Tibial nerve (tissue), 4 donors: Measurements from ENCODE around the gene ZSWIM7. TPM values are rescaled to one million over a fixed set of nuclear protein-coding genes. Genes with fewer than 3 reads are reported as not detected.

Experiments
- DNase-seq, 2 donors: peaks; one replicate each; pipeline ENCODE4 v3.0.0-alpha.2; 2019; ENCODE audit warnings: low spot score in 2 of 2
- H3K27ac ChIP-seq, 4 donors: fragments of 200-600 bp; sonication (generic) in 3 of 4; one replicate each; pipeline ENCODE4 v1.5.1; 2017 to 2019; ENCODE audit warnings: mild to moderate bottlenecking in 1 of 4
- H3K27me3 ChIP-seq, 2 donors: fragments of 200-600 bp; sonication (generic) in 1 of 2; one replicate each; pipeline versions ENCODE4 v1.5.1 to v1.6.0; 2017 to 2019
- H3K36me3 ChIP-seq, 3 donors: fragments of 200-600 bp; sonication (generic); one replicate each; pipeline ENCODE4 v1.5.1; 2018 to 2019
- H3K4me1 ChIP-seq, 4 donors: fragments of 200-600 bp; sonication (generic) in 3 of 4; one replicate each; pipeline ENCODE4 v1.5.1; 2017 to 2019
- H3K4me3 ChIP-seq, 4 donors: fragments of 200-600 bp; sonication (generic) in 3 of 4; one replicate each; pipeline ENCODE4 v1.5.1; 2017 to 2019; ENCODE audit warnings: mild to moderate bottlenecking in 1 of 4, moderate library complexity in 1 of 4
- H3K9me3 ChIP-seq, 4 donors: fragments of 200-600 bp; sonication (generic) in 3 of 4; one replicate each; pipeline ENCODE4 v1.5.1; 2017 to 2019
- EP300 ChIP-seq, 2 donors: sonication (generic); formaldehyde crosslinking; IDR thresholded peaks; one replicate each; pipeline ENCODE4 v1.6.1; 2017; ENCODE audit warnings: antibody characterized with exemption in 2 of 2, mild to moderate bottlenecking in 1 of 2
- POLR2A ChIP-seq, 2 donors: fragments of 450-650 bp; IDR thresholded peaks; one replicate each; pipeline ENCODE4 v1.6.1; 2017; ENCODE audit warnings: antibody characterized with exemption in 2 of 2, mild to moderate bottlenecking in 2 of 2, moderate library complexity in 2 of 2
- WGBS, 2 donors: methylation state at CpG; one replicate each; pipeline ENCODE4 v1.1.5; 2018; 5-methylcytosine and 5-hydroxymethylcytosine counted together
- total RNA-seq, 4 donors: library from RNA; depleted of rRNA; stranded (reverse); fragments of >200 nt; gene quantifications; one replicate each; pipeline ENCODE4 v1.1.0, GENCODE V29; 2016
- TF ChIP-seq, protein P1 (sequence below), 5 experiments: fragments of 200-600 bp in 3 of 5; fragments of 450-650 bp in 2 of 5; sonication (generic) in 3 of 5; IDR thresholded peaks; one replicate each; pipeline ENCODE4 v1.5.1; 2016 to 2019; ENCODE audit warnings: antibody characterized with exemption in 5 of 5, mild to moderate bottlenecking in 3 of 5, moderate library complexity in 2 of 5

The ZSWIM7 gene
- total RNA-seq, 4 donors from 2014 or later, result 7.0 to 31.2 (median 17.4) TPM

DNA sequence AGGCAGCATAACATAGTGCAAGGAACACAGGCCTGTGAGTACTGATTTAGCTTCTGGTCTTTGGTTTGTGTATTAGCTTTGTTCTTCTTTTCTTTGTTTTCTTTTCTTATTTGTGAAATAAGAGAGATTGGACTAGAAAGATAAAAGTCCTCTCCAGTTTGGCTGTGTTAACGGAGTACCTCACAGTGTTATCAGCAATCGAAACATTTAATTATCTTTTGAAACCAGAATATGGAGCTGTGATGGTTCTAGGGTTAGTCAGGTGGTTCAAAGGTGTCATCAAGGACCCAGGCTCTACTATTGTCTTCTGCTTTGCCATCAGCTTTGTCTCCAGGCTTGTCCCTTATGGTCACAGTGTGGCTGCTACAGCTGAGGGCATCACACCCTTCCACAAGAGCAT, 29.0 kb downstream of the ZSWIM7 start:
- H3K27ac ChIP-seq, result no peak overlapping the region
- no peaks in the 10 kb centered on the region for H3K9me3 ChIP-seq
- H3K36me3 ChIP-seq, result peaks cover 0 to 11% (median 0%) of the 10 kb centered on the region in 3 donors
- H3K4me1 ChIP-seq, result peaks cover 0 to 16% (median 5%) of the 10 kb centered on the region in 4 donors
- H3K27me3 ChIP-seq, result no peaks in the 10 kb centered on the region
- H3K4me3 ChIP-seq, result no peak overlapping the region
- 94 to 95% methylated on average over 2 of the region's 2 CpGs for WGBS, 2 donors
- TF ChIP-seq, protein P1, sequence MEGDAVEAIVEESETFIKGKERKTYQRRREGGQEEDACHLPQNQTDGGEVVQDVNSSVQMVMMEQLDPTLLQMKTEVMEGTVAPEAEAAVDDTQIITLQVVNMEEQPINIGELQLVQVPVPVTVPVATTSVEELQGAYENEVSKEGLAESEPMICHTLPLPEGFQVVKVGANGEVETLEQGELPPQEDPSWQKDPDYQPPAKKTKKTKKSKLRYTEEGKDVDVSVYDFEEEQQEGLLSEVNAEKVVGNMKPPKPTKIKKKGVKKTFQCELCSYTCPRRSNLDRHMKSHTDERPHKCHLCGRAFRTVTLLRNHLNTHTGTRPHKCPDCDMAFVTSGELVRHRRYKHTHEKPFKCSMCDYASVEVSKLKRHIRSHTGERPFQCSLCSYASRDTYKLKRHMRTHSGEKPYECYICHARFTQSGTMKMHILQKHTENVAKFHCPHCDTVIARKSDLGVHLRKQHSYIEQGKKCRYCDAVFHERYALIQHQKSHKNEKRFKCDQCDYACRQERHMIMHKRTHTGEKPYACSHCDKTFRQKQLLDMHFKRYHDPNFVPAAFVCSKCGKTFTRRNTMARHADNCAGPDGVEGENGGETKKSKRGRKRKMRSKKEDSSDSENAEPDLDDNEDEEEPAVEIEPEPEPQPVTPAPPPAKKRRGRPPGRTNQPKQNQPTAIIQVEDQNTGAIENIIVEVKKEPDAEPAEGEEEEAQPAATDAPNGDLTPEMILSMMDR (IDR thresholded peaks at IDR 0.05), result no peak
- TF ChIP-seq EP300 (IDR thresholded peaks at IDR 0.05) (no peak), POLR2A (IDR thresholded peaks at IDR 0.05) (no peak)
- no peak for DNase-seq

DNA sequence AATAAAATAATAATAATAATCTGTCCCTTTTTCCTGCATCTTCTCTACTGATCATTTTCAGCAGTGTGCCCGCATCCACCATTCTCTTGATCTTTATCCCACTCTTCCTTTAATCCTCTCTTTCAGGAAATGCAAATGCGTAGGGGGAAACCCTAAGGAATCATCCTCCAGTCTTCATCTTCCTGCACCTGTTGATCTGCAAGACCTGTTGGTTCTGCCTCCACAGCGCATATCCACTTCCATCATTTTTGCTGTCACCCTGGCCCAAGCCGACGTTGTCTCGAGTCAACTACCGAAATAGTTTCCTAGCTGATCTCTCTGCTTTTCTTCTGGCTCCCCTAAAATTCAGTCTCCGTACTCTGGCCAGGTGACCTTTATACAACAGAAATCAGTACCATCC, 30.0 kb downstream of the ZSWIM7 start:
- H3K36me3 ChIP-seq, result peaks cover 0 to under 1% (median 0%) of the 10 kb centered on the region in 3 donors
- 95 to 96% methylated on average over 8 of the region's 8 CpGs for WGBS, 2 donors
- H3K27ac ChIP-seq, result no peak overlapping the region
- TF ChIP-seq, protein P1 (IDR thresholded peaks at IDR 0.05), result no peak
- no peak for TF ChIP-seq EP300 (IDR thresholded peaks at IDR 0.05)
- H3K9me3 ChIP-seq, result no peaks in the 10 kb centered on the region
- peaks cover 0 to 19% (median 5%) of the 10 kb centered on the region in 4 donors for H3K4me1 ChIP-seq
- no peaks in the 10 kb centered on the region for H3K27me3 ChIP-seq
- DNase-seq, result no peak
- H3K4me3 ChIP-seq, result no peak overlapping the region

DNA sequence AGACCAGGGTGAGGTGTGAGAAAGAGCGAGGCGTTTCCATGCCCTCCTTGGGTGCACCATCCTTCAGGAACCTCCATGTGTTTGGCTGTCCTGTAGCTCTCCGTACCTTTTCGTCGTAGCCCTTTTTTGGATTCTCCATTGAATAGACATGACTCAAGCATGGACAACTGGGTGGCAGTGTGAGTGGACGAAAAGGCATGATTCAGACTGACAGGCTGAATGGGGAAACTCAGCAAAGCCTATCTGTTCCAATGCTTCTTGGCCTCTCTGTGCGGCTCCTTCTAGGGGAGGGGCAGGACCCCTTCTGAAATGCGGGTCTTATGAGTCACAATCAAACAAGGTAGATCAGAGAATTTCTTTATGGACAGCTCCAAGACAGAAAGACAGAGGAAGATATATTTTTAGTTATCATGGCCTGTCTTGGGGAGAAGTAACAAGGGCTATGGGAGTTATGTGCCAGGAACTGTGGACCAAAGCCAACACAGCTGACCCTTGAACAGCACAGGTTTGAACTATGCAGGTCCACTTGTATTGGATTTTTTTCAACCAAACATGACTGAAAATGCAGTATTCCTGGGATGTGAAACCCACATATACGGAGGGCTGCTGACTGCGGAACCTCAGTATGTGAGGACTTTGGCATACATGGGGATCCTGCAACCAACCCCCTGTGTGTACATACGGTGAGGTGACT, 31.7 kb downstream of the ZSWIM7 start:
- DNase-seq, result no peak
- 88 to 91% methylated on average over 11 of the region's 11 CpGs for WGBS, 2 donors
- H3K4me1 ChIP-seq, result peaks cover 0 to 19% (median 5%) of the 10 kb centered on the region in 4 donors

DNA sequence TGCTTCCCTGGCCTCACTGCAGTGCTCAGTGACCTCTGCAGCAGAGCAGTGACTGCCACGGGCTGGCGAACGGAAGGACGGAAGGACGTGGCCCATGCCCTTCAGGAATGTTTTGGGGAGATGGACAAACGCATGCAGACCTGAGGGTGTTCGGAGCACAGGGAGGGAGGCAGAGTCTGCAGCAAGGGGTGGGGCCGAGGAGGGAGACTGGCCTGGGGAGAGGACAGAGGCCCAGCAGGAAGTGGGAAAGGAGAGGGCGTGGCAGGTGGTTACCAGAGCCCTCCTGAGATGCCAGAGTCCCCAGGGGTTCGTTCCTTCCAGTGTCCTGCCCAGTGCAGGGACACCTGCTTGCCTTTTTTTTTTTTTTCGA, 32.6 kb downstream of the ZSWIM7 start:
- no peaks in the 10 kb centered on the region for H3K36me3 ChIP-seq
- H3K4me1 ChIP-seq, result peaks cover 0 to 19% (median 5%) of the 10 kb centered on the region in 4 donors
- H3K4me3 ChIP-seq, result no peak overlapping the region
- H3K27me3 ChIP-seq, result no peaks in the 10 kb centered on the region
- peak overlapping the region in 3 of 4 donors; percentile 51 to 67 (median 54) for H3K27ac ChIP-seq
- WGBS, 2 donors, result 36 to 45% methylated on average over 11 of the region's 11 CpGs
- no peak for DNase-seq
- H3K9me3 ChIP-seq, result no peaks in the 10 kb centered on the region
- TF ChIP-seq, protein P1 (IDR thresholded peaks at IDR 0.05), result no peak
- TF ChIP-seq POLR2A (IDR thresholded peaks at IDR 0.05) (no peak), EP300 (IDR thresholded peaks at IDR 0.05) (no peak)

More for the DNA sequence above, 31.7 kb downstream of the ZSWIM7 start:
- Histone ChIP-seq H3K27me3 (no peaks in the 10 kb centered on the region), H3K4me3 (no peak overlapping the region), H3K27ac (no peak overlapping the region), H3K9me3 (no peaks in the 10 kb centered on the region), H3K36me3 (no peaks in the 10 kb centered on the region)
- TF ChIP-seq POLR2A (IDR thresholded peaks at IDR 0.05), result no peak
- TF ChIP-seq EP300 (IDR thresholded peaks at IDR 0.05), result no peak
- TF ChIP-seq, protein P1 (IDR thresholded peaks at IDR 0.05), result no peak

DNA sequence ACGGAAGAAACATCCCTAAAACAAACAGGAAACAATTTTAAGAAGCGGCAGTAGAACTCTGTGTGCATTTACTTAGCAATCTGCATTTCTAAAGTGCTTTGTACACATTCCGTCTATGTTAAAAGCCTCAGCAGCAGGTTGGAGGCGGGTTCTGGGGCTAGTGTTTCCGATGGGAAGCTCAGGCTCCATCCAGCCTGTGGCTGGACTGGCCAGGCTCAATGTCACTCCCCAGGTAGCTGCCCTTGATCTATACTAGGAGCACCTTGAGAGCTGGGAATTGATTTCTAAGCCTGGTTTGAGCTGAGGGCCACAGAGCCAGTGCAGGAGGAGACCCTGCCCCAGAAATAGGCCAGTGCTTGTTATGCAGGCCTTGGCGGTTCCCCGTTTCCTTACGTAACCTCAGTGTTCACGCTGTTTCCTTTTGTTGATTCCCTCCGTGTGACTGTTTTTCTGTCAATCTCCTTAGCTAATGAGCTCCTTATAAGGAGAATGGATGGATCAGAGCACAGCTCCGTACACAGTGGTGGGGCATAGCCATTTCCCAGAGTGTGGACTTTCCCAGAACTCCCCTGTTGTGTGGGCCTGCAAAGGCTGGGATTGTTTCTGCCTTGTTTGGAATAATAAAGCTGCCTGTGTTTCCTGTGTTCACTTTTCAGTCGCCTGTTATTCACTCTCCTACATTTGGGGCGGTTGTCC, 33.2 kb downstream of the ZSWIM7 start:
- H3K9me3 ChIP-seq, result no peaks in the 10 kb centered on the region
- no peaks in the 10 kb centered on the region for H3K36me3 ChIP-seq
- no peak for TF ChIP-seq POLR2A (IDR thresholded peaks at IDR 0.05)
- TF ChIP-seq, protein P1 (IDR thresholded peaks at IDR 0.05), result no peak
- no peak for TF ChIP-seq EP300 (IDR thresholded peaks at IDR 0.05)
- H3K4me1 ChIP-seq, result peaks cover 0 to 19% (median 5%) of the 10 kb centered on the region in 4 donors
- H3K27ac ChIP-seq, result peak overlapping the region in 3 of 4 donors; percentile 51 to 67 (median 54)
- DNase-seq, result no peak
- H3K27me3 ChIP-seq, result no peaks in the 10 kb centered on the region
- WGBS, 2 donors, result 38 to 40% methylated on average over 13 of the region's 13 CpGs
- no peak overlapping the region for H3K4me3 ChIP-seq
